ENCODE measurements around the gene LCE1E. TPM values are rescaled to one million over a fixed set of nuclear protein-coding genes. Genes with fewer than 3 reads are reported as not detected.

The LCE1E gene
- total RNA-seq, result not detected
- long read RNA-seq, donor 1, result 0 reads
- long read RNA-seq, donor 2, result 0 reads

- Histone ChIP-seq H3K9me3 (no peaks in the 10 kb centered on the region), H3K4me3 (no peak within 1 kb of the TSS), H3K4me1 (ENCODE audit: low read depth) (no peaks in the 10 kb centered on the region), H3K36me3 (ENCODE audit: low read depth) (no peaks in the 10 kb centered on the region)
- DNase-seq (no peak), ATAC-seq (no peak)
- TF ChIP-seq CTCF (IDR thresholded peaks at IDR 0.05), result no peak
- intact Hi-C loops (cut with DNase I, micrococcal nuclease), result no loop called here
These were observed at the start of gene LCE1E for GRCh38 chr1:152786077-152786476. Gene LCE1E (plus strand): TSS chr1:152786257. CDS start chr1:152787300, 1,043 bp downstream.

GRCh38 chr1:152737997-152738396 is 48.1 kb upstream of the LCE1E start:
- ATAC-seq (no peak), DNase-seq (no peak)
- intact Hi-C loops (cut with DNase I, micrococcal nuclease), result no loop called here
- Histone ChIP-seq H3K9me3 (no peaks in the 10 kb centered on the region), H3K4me1 (ENCODE audit: low read depth) (no peaks in the 10 kb centered on the region), H3K36me3 (ENCODE audit: low read depth) (no peaks in the 10 kb centered on the region), H3K4me3 (no peak overlapping the region)
- no peak for TF ChIP-seq CTCF (IDR thresholded peaks at IDR 0.05)

- no peak for TF ChIP-seq CTCF (IDR thresholded peaks at IDR 0.05)
- intact Hi-C loops (cut with DNase I, micrococcal nuclease), result no loop called here
These were observed 46.2 kb upstream of the LCE1E start for GRCh38 chr1:152739841-152740240.

DNA sequence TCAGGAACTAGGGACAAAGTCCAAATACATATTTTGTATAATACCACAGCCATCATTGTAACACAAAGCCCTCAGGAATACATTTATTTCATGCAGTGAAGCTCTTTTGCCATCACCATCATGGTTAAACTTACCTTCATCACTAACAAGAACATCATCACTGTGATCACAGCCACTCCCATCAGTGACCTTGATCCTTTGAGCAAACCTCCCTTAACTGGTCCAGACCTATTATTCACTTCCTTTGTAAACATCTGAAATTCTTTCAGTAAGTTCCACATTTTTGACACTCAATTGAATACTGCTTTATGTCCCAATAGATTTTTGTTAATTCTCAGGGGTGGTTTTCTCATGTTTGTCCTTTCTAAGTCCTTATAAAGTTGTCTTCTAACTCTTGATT is 44.4 kb upstream of the LCE1E start:
- H3K36me3 ChIP-seq (ENCODE audit: low read depth), result no peaks in the 10 kb centered on the region
- intact Hi-C loops (cut with DNase I, micrococcal nuclease), result no loop called here
- no peak for TF ChIP-seq CTCF (IDR thresholded peaks at IDR 0.05)
- ATAC-seq, result no peak
- no peaks in the 10 kb centered on the region for H3K9me3 ChIP-seq
- no peak overlapping the region for H3K4me3 ChIP-seq
- no peak for DNase-seq
- no peaks in the 10 kb centered on the region for H3K4me1 ChIP-seq (ENCODE audit: low read depth)

More at GRCh38 chr1:152739841-152740240, 46.2 kb upstream of the LCE1E start:
- Histone ChIP-seq H3K4me1 (ENCODE audit: low read depth) (no peaks in the 10 kb centered on the region), H3K9me3 (no peaks in the 10 kb centered on the region), H3K36me3 (ENCODE audit: low read depth) (no peaks in the 10 kb centered on the region), H3K4me3 (no peak overlapping the region)
- DNase-seq (no peak), ATAC-seq (no peak)

DNA sequence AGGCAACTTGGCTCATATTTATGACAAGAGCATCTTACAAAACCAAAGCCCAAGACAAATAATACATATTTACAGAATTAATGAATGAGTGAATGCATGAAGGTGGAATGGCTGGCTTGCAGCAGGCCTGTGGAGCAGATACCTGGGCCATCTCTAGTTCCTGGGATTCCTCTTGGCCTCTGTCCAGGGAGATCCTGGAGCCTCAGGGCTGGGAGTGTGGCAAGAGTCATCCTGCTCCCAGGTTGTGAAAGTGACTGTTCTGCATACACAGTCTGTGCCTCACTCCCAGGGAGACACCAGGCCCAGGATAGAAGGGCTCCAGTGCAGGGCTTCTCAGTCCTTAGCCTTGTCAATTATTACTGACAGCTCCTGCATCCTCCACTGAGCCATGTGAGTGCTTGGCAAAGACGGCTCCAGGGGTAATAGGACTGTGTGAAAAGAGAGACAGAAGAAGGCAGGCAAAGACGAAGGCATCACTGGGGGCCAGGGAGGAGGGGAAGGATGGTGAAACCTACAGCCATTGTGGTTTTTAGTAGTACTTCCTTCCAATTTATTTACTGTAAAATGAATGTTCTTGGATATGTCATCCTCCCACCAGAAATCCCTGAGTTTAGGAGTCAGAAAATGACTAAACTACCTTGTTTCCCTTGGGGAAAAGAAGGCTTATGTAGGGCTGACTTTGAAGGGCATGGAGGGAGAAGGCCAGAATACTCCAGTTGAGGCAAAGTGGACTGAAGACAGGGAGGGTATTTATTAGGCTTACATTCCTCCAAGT is 42.5 kb upstream of the LCE1E start:
- no peak for TF ChIP-seq CTCF (IDR thresholded peaks at IDR 0.05)
- intact Hi-C loops (cut with DNase I, micrococcal nuclease), result no loop called here
- Histone ChIP-seq H3K36me3 (ENCODE audit: low read depth) (no peaks in the 10 kb centered on the region), H3K9me3 (no peaks in the 10 kb centered on the region), H3K4me1 (ENCODE audit: low read depth) (no peaks in the 10 kb centered on the region), H3K4me3 (no peak overlapping the region)
- no peak for ATAC-seq
- no peak for DNase-seq

Measured in mucosa of descending colon (tissue), 3 donors.